ENCODE data around the gene ATP2B1.

Gene ATP2B1

DNA sequence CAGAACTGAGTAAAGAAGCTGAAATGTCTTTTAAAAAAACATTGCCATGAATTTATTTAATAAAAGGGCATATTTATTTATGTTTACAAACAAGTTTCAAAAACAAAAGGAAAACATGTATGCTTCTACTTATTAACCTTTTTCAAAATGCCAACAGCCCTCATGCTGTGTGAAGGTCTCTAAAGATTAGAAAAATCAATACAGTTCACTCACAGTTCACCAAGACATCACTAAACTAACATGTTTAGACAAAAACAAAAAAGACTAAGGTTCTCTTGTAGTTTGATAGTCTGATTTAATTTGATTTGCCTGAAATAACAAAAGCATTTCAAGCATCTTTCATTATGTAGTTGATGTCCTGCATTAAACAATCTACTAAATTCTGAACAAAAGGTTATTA, 118.9 kb downstream of the ATP2B1 start:
- no peak for DNase-seq (ENCODE audit: low spot score)

DNA sequence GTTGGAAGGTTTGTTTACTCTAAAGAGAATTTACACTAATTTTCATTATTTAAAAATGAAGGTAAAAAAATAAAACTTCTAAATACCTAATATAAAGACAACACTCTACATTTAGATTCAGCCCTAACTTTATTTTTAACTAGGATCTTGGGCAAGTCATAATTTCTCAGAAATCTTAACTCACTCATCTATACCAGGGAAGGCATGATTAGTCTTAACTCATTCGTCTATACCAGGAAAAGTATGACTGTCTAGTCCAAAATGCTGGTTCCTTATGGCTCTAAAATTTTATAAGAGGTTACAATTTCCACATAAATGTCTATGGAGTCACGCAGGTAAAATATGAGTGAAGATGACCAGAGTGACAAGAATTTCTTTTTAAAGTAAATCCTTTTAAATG, 130.1 kb downstream of the ATP2B1 start:
- no peak for DNase-seq (ENCODE audit: low spot score)

DNA sequence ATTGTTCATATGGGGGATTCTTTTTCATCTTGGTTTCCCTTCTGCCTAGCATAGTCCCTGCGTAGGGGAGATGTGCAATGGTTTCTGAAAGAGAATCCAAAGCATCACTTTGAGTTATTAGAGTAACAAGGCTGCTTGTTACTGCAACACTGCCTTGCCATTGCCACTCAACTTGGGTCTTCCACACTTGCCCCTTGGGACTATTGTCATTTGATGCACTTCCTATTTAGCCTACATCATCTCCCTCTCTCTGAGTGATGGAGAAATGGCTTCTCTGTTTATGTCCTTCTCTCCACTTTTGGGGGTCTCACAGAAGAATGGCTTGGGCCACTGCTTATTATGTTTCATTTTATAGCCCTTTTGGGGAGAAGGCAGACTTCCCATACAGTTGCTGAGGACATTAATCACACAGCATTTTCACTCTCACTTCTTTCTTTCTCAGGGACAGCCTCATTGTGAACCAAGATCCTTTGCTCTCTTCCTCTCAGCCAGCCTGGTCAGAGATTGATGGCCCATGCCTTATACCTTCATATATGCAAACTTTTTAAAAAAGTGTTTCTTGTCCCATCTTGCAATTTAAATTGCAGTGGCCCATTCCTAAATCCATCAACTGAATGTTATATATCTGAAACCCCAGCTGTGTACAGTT, 131.9 kb downstream of the ATP2B1 start:
- no peak for DNase-seq (ENCODE audit: low spot score)

DNA sequence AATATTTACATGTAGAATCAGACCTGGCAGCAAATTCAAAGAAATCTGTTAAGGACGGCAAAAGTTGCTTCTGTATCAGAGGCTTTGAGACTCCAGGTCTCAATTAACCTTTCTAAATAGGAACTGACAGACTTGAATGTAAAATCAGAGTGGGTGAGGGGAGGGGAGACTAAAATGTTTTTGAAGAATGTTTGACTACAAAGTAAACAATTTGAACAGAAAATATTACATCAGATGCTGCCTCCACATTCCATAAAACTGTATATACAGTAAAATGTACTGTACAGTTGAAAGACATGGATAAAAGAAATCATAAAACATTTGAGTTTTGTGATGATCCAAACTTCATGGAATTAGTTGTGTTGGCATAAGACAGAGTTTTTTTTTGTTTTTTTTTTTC, 133.3 kb downstream of the ATP2B1 start:
- no peak for DNase-seq (ENCODE audit: low spot score)

DNA sequence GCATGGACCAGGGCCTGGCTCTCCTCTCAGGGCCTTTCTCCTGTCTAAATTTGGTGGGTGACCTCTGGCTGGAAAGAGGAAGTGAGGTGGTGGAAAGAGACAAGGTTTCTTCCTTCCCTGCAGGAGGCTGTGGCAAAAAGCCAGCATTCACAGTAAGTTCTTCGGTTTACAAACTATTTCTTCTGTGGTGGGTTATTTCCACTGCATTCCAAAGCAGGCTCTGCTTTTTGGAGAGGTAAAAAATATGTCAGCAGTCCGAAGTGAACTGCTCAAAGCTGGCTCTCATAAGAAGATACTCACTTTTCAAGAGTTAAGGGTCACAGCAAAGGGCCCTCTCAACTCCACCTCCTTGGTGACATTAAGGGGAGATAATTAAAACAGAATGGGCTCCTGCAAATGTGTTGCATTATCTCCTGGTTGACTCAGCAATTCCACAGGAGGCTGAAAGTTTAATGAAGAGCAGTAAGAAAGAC, 133.9 kb downstream of the ATP2B1 start:
- no peak for DNase-seq (ENCODE audit: low spot score)

DNA sequence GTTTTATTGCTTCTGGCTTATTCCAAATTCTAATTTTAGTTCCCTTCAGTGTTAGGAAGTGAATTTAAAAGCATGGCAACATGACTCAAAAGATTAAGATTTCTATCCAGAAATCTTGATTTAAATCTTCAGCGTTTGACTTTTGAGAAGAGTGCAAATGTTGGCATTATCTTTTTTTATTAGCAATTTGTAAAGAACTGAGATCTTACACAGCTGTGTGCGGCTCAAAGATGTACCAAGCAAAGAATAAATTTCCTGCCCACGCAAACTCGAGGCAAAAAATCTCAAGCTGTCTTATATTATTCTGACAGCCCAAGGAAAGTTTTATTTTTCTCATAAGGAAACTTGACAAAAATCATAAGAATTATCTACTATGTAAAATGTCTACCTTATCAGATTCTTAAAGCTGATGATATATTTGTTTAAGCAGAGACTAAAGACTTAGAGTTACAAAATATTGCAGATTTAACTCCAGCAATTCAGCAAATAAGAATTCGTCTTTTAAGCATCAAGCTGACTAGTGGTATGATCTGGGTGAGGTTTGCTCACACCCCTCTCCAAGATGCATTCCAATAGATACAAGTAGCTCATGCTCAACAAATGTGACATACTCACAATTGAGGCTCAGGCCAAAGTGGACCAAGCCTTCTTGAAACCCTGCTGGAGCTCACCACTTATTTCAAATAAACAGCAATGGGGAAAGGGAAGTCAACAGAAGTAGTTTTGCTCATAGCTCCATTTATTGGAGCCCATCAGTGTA, 135.4 kb downstream of the ATP2B1 start:
- no peak for DNase-seq (ENCODE audit: low spot score)

DNA sequence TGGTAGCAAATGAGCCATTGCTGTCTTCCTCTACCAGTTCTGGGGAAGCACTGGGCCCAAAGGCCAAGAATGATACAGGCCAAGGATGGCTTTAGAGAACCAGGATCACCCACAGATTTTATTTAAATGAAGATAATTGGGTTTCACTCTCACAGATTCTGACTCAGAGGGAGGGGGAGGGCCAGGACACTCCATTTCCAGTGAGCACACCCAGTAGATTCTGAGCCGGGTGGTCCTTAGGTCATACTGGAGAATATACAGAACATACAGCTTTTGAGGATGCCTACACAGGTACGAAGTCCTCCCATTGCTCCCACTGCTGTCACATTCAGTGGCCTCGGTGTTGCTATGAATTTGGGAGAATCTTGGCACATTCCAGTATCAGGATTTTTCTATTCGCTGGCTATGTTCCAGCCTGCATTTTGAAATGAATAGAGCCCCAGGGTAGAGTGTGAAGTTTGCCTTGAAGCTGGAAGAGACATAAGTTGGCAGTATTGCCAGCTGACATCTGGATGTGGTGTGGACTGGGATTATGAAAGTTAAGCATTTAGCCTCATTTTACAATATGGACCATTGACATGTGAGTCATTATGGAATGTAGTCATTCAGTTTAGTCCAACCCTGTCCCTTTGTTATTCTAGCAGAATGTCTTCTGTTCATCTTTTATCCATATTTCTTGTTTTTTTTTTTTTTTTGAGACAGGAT, 137.0 kb downstream of the ATP2B1 start:
- DNase-seq (ENCODE audit: low spot score), result no peak

DNA sequence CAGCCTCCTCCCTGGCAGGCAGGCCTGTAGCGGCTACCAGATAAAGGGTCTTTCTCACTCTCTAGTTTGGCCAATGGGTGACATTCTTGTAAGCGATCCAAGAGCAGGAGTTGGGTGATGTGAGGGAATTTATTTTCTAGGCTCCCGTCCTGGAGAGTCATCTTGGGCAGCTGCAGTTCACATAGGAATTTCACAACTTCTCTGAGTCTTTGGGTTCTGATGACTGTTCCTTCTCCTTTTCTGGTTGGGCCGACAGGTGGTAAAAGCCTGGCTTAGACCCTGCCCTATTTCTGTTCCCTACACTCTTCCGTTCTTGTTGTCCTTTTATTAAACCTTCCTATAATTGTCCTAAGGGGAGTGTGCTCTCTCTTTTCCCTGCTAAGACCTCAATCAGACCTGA, 140.2 kb downstream of the ATP2B1 start:
- DNase-seq (ENCODE audit: low spot score), result no peak

DNA sequence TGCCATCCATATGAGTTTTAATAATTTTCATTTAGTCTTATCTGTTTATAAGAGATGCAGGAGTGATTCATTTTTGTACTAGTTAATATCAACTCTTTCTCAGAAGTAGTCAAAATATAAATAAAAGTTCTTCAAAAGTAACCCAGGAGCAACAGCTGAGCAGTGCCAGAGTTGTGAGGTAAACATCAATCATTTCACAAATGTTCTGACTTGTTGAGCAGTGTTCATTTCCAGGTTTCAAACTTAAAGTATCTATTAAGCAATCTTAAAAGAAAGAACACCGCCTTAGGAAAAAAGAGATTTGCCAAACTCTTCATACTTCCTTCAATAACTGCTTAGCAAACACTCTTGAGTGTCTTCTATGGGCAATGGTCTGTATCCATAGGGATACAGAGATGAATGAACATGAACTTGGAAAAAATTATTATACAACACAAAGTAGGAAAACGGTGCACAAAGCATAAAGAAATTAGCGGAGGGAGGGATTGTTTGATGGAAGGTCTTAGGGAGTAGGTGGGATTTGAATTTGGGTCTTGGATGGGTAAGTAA, 140.9 kb downstream of the ATP2B1 start:
- no peak for DNase-seq (ENCODE audit: low spot score)

DNA sequence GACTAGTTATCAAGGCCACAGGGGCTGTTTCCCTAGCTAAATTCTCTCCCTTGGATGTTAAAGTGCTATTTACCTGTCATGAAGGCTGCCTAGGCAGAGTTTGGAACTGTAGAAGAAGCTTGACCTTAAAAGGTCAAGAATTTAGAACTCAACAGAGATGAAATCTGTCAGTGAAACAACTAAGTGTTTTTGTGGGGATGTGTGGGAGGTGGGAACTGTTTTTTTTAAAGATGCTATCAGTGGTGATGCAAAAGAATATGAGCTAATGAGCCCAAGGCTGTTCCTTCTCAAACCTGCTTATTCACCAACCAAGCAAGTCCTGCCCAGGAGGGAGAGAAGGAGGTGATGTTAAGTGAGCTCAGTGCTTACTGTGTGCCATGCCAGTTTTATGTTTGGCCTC, 142.0 kb downstream of the ATP2B1 start:
- DNase-seq (ENCODE audit: low spot score), result no peak

DNA sequence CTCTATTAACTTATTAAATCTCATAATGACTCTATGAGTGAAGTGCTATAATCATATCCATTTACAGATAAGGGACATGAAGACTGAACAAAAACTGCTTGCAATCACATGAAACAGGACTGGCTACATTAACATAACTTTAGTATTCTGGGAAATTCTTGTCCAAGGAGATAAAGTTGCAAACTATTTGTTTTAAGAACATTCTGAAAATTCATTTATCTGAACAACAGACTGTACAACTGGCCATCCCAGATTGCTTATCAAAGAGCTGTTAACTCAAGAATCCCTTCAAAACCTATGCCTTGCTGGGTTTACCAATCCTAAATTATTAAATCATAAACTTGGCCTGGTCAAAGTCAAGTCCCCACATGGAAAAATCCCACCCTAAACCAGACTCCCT, 143.6 kb downstream of the ATP2B1 start:
- DNase-seq (ENCODE audit: low spot score), result no peak

DNA sequence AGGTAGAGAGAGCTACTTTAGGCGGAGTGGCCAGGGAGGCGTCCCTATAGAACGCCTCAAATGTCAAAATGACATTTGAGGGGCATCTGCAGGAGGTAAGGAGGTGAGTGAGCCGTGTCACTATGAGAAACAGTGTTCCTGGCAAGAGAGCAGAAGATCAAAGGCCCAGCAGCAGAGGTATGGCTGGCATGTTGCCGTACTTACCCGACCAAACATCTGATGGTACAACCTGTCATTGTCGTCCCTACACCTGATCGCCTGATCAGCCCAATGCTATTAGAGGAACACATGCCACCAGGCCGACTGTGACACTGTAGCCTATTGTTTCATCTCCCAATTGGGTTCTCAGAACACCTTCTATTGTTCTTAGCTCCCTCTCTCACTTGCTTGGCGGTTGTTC, 148.9 kb downstream of the ATP2B1 start:
- DNase-seq (ENCODE audit: low spot score), result no peak

DNA sequence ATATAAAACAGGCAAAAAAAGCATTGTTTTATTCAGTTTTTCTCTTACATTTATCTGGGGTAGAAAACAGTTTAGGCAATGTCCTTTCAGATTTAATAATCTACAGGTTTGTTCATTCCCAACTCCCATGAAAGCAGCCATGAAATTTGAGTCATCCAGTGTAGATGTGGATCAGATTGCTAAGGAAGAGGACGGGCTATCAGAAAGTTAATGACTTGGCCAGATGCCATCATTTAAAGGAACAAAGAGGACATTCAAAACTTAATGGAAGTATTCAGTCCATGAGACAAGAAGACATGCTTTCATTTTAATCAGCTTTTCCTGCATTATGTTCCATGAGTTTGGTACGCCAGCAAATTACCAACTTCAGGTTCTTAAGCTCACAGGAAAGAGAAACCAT, 151.7 kb downstream of the ATP2B1 start:
- DNase-seq (ENCODE audit: low spot score), result no peak

DNA sequence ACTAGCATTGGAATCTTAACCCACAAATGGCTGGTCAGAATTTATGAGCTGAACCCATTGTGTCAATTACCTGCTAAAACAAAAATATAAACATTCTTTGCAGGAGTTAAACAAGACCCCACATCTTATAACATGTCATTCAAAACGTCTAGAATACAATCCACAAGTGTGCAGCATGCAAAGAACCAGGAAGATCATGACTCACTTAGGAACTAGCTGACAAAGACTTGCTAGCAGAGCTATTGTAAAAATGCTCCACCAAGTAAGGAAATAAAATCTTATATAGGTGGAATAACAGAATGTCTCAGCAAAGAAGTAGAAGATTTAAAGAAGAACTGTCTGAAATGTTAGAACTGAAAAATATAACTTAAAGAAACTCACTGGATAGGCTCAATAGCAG, 156.3 kb downstream of the ATP2B1 start:
- no peak for DNase-seq (ENCODE audit: low spot score)

DNA sequence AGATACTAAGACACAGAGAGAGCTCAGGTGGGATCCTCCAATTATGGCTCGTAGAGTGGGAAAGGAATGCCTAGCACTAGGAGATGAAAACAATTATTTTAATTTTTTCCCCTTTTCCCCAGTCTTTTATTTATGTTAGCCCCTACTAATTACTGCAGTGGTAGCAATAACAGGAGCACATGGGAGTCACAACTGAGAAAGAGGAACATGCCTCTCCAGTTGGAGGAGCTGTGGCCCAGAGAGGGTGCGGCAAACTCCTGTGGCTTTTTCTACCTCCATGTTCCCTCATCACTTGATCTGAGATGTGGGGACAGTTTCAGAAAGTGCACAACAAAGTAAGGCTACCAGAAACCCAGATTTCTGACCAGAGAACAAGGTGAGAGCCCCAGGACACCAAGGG, 156.9 kb downstream of the ATP2B1 start:
- DNase-seq (ENCODE audit: low spot score), result no peak

DNA sequence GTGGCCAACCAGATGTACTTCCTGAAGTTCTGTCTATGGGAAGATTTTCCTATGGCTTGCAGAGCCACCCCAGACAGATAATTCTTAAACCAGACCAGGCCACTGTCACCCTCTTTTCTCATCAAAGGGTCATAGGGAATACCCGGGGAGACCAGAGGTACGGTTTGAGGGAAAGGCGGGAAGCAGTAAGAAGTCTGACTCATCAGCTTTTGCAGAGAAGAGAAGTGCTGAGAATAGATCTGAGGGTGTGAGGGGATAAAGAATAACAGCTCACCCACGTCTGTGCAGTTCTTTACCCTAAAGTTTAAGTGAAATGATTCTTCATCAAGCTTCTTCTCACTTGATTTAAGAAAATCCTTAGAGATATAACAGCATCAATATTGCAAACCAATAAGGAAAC, 161.5 kb downstream of the ATP2B1 start:
- no peak for DNase-seq (ENCODE audit: low spot score)

DNA sequence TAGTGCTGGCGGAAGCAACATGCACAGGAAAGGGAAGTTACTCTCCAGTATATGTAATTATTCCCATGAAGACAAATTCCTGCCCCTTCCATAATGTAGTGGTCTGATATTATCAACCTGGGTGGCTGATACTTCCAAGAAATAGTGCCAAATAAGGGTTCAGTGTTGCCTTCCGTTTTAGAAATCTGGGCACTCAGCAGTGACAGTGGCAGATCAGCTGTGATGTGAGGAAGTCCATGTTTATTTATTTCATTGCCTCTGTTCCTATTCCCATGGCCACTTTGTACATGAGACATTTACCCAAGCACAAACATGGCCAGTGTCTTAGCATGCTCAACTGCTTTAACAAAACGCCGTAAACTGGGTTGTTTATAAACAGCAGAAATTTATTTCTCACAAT, 162.5 kb downstream of the ATP2B1 start:
- DNase-seq (ENCODE audit: low spot score), result no peak

DNA sequence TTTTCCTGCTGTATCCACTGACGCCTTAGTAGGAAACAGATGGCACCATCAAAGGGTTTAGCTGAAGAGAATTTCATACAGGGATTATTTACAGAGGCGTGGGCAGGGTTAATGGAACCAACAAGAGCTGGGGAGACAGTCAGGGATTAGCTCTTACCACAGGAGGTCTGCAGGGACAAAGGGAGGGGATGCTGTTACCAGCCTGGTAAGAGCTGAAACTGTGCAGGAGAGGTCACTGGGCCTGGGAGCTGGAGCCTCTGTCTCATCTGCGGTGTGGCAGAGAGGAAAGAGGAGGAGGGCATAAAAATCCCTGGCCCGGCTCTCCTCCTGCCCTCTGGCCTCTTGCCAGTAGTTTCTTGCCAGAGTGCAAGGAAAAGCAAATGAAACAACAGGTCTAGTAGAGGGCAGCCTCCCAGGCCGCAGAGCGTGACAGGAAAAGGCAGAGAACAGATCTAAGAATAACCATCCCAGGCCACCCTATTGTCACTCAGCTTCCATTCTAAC, 163.9 kb downstream of the ATP2B1 start:
- DNase-seq (ENCODE audit: low spot score), result peak; percentile 83

DNA sequence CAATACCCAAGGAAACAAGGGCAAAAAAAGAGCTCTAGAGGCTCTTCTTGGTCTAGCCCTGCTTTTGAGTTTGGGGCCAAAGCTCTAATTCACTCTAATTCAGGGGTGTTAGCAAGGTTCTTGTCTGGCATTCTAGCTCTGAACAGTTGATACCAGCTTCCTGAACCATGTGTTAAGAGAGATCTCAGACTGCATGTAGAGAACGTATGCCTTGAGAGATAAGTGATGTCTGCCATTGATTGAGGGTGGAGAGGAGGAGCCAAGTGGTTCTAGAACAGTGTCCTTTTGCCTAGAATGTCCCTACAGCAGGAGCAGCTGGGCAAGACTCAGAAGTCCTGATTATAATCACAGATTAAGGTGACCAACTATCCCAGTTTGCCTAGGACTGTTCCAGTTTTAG, 164.6 kb downstream of the ATP2B1 start:
- no peak for DNase-seq (ENCODE audit: low spot score)

DNA sequence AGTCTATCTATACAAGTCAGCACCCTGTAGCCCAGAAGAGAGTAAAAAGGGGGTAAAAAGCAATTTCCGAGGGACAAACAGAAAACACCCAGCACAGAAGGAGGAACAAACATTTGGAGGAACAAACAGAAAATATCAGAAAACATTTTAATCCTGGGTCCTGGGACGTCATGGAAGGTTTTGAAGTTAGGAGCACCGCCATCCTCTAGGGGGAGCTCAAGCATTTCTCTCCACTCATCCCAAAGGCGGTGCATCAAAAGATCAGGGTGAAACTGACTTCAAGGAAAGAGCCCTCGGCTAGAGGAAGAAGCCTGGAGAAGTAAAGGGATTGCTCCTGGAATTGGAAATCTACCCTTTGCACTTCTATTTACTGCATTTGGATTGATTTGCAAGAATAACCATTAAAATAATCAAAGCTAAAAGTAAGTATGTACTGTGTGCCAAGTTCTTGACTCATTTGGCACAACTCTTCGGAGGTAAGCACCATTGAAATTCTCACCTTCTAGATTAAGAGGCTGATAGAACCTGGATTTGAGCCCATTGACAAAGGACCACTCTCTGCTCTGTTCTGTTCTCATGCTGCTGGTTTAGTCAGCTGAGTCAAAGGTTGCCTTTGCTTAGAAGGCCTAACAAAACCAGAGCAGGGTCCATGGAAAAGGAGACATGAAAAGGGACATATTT, 165.6 kb downstream of the ATP2B1 start:
- peak; percentile 82 for DNase-seq (ENCODE audit: low spot score)

DNA sequence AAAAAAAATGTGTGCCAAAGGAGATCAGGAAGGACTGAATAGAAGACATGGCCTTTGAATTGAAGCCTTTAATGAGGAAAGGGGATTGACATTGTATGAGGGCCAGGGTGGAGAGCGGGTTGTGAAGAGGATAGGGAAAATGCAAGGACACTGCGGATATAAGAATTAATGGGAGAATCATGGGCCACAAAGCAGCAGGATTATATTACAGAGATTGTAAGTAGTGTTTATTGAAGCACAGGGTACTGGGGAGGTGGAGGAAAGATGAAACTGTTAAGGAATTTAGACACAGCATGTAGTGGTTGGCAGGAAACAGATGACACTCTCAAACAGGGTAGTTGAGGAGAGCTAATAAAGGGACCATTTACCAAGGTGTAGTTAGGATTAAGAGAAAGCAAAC, 166.4 kb downstream of the ATP2B1 start:
- DNase-seq (ENCODE audit: low spot score), result no peak

DNA sequence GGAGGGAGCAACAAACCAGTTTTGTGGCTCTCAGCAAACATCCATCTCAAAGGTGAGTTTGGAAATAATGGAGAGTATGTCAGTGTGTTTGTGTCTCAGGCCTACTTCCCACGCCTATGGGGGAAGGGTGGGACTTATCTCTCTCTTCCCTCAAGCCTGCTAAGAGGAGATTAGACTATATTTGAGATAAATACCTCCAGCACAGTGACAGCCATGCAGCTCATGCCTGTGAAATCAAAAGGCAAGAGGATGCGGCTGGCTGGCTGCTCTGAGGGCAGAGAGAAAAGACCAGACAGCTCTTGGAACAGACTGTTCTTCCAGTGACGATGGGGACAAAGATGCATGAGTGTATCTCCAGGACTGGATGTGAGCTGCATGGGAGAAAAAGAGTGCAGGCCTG, 168.1 kb downstream of the ATP2B1 start:
- no peak for DNase-seq (ENCODE audit: low spot score)
